K562 (cell line): ENCODE measurements around the gene TCF15. TPM values are rescaled to one million over a fixed set of nuclear protein-coding genes. Genes with fewer than 3 reads are reported as not detected.

Source experiments
- ATAC-seq: fragments of 200-7000 bp; cut with Tn5 transposase; 3 replicates; pipeline ENCODE4 v1.9.1; 2020; ENCODE audit warnings: moderate library complexity
- BruUV-seq: library from RNA; stranded (reverse); fragments of 400-500 nt; replicated peaks from 2 replicates; lab custom pipeline; 2021; lab: Mats Ljungman, UMichigan
- CTCF ChIA-PET: fragments of 300-600 bp; formaldehyde crosslinking; extraction: SDS; loops from one replicate; lab custom pipeline; 2021; ENCODE audit warnings: low intra/inter-chr PET ratio; lab: Yijun Ruan, JAX
- POLR2A ChIA-PET: fragments of 300-600, 350-650 bp; sonication (Branson Sonifier 250); formaldehyde crosslinking; extraction: SDS; loops from one replicate; lab custom pipeline; 2021; ENCODE audit warnings: antibody characterized with exemption, inconsistent platforms; lab: Yijun Ruan, JAX
- DNase-seq, 4 experiments: peaks; one replicate each; pipeline versions ENCODE4 v3.0.0 to v3.0.0-alpha.2; 2011 to 2018; ENCODE audit warnings: low spot score in 3 of 4, mixed read lengths in 3 of 4; ENCODE audit errors: extremely low read depth in 1 of 4
- FAIRE-seq: peaks from 2 replicates; lab custom pipeline; 2011; peaks lifted over from hg19 to GRCh38; lab: Jason Lieb, UNC
- H2AFZ ChIP-seq: 2 replicates; pipeline ENCODE4 v1.6.0; 2011; ENCODE audit warnings: low read depth, low read length, control low read depth, inconsistent platforms
- H3K27ac ChIP-seq: fragments of 200-600 bp; 3 replicates; pipeline ENCODE4 v1.8.0; 2011; ENCODE audit warnings: low read depth, mild to moderate bottlenecking, control low read depth, inconsistent platforms, low read length, moderate library complexity, mixed read lengths; ENCODE audit errors: extremely low read depth
- H3K27me3 ChIP-seq, 2 experiments: fragments of 300-600 bp in 1 of 2; 2 replicates in 1 of 2; 3 replicates in 1 of 2; pipeline versions ENCODE4 v1.6.0 to v1.8.0; 2011; ENCODE audit warnings: inconsistent platforms in 2 of 2, low read length in 2 of 2, mild to moderate bottlenecking in 1 of 2, mixed read lengths in 1 of 2, moderate library complexity in 1 of 2; ENCODE audit not compliant: control insufficient read depth in 2 of 2, insufficient read depth in 2 of 2
- H3K36me3 ChIP-seq: fragments of 300-600 bp; 3 replicates; pipeline ENCODE4 v1.8.0; 2011; ENCODE audit warnings: mild to moderate bottlenecking, low read length, inconsistent platforms; ENCODE audit not compliant: control insufficient read depth, insufficient read depth
- H3K4me1 ChIP-seq, 2 experiments: fragments of 200-600 bp in 1 of 2; replicated peaks in 1 of 2; 2 replicates in 1 of 2; 3 replicates in 1 of 2; pipeline versions ENCODE4 v1.5.1 to v1.8.0; 2011; ENCODE audit warnings: inconsistent platforms in 2 of 2, low read length in 2 of 2, mild to moderate bottlenecking in 1 of 2, mixed read lengths in 1 of 2, moderate library complexity in 1 of 2; ENCODE audit not compliant: control insufficient read depth in 2 of 2, insufficient read depth in 2 of 2
- H3K4me2 ChIP-seq: 2 replicates; pipeline ENCODE4 v1.6.1; 2011; ENCODE audit warnings: low read length, control low read depth, inconsistent platforms, mixed read lengths; ENCODE audit not compliant: insufficient read depth
- H3K4me3 ChIP-seq: fragments of 200-600 bp; sonication (generic), shearing (Covaris generic); 2 replicates; pipeline ENCODE4 v1.5.1; 2016; ENCODE audit warnings: control low read depth, inconsistent platforms
- H3K79me2 ChIP-seq: fragments of 200-600 bp; 3 replicates; pipeline ENCODE4 v1.8.0; 2011; ENCODE audit warnings: low read length, inconsistent platforms; ENCODE audit not compliant: control insufficient read depth, insufficient read depth
- H3K9ac ChIP-seq, 2 experiments: 2 replicates each; pipeline versions ENCODE4 v1.6.0 to v1.6.1; 2011; ENCODE audit warnings: low read depth in 2 of 2, low read length in 2 of 2, control low read depth in 1 of 2, inconsistent platforms in 1 of 2, mild to moderate bottlenecking in 1 of 2, mixed read lengths in 1 of 2; ENCODE audit not compliant: insufficient read depth in 1 of 2
- H3K9me1 ChIP-seq: one replicate; pipeline ENCODE4 v1.6.0; 2011; ENCODE audit warnings: inconsistent platforms, mild to moderate bottlenecking, low read length, moderate library complexity; ENCODE audit not compliant: control insufficient read depth, insufficient read depth
- H3K9me3 ChIP-seq: replicated peaks from 2 replicates; pipeline ENCODE4 v1.5.1; 2011; ENCODE audit warnings: low read depth, low read length, inconsistent platforms; ENCODE audit not compliant: control insufficient read depth, insufficient read depth
- H4K20me1 ChIP-seq: replicated peaks from 2 replicates; pipeline ENCODE4 v1.6.1; 2011; ENCODE audit warnings: low read length, inconsistent platforms, mixed read lengths; ENCODE audit not compliant: control insufficient read depth, insufficient read depth
- CHD1 ChIP-seq: fragments of 200-600 bp; sonication (generic); IDR thresholded peaks from one replicate; pipeline ENCODE4 v1.6.1; 2012; ENCODE audit warnings: mild to moderate bottlenecking, moderate library complexity, low read length, inconsistent platforms
- DACH1 ChIP-seq: fragments of 450-650 bp; IDR thresholded peaks from 2 replicates; pipeline ENCODE4 v1.6.1; 2018; ENCODE audit not compliant: partially characterized antibody
- GATAD2A ChIP-seq: fragments of 450-650 bp; IDR thresholded peaks from 2 replicates; pipeline ENCODE4 v1.6.1; 2017
- HMGN3 ChIP-seq: IDR thresholded peaks from 2 replicates; pipeline ENCODE4 v1.6.1; 2011; ENCODE audit warnings: borderline replicate concordance, low read depth, mild to moderate bottlenecking, mixed read lengths, low read length; ENCODE audit not compliant: insufficient read length; ENCODE audit errors: extremely low read depth
- HNRNPL ChIP-seq: fragments of 200-400 bp; formaldehyde crosslinking; IDR thresholded peaks from 2 replicates; pipeline ENCODE4 v1.6.1; 2017; ENCODE audit warnings: low read depth, mild to moderate bottlenecking, low read length
- NRF1 ChIP-seq, 2 experiments: fragments of 450-650 bp; IDR thresholded peaks in 1 of 2; conservative IDR thresholded peaks in 1 of 2; 2 replicates each; pipeline ENCODE4 v1.6.1; 2014; ENCODE audit warnings: mild to moderate bottlenecking in 2 of 2
- PBX2 ChIP-seq, 2 experiments: IDR thresholded peaks in 1 of 2; conservative IDR thresholded peaks in 1 of 2; 2 replicates each; pipeline ENCODE4 v1.6.1; 2016; ENCODE audit warnings: low read depth in 2 of 2, mild to moderate bottlenecking in 1 of 2, missing compliant biosample characterization in 1 of 2, missing genetic modification characterization in 1 of 2, moderate library complexity in 1 of 2
- POLR3A ChIP-seq: IDR thresholded peaks from 2 replicates; pipeline ENCODE4 v1.6.1; 2011; ENCODE audit warnings: borderline replicate concordance, mild to moderate bottlenecking, moderate library complexity; ENCODE audit not compliant: insufficient read length, insufficient read depth; ENCODE audit errors: extremely low read depth
- RCOR1 ChIP-seq, 2 experiments: IDR thresholded peaks; 2 replicates each; pipeline ENCODE4 v1.6.1; 2012; ENCODE audit warnings: low read depth in 2 of 2, low read length in 2 of 2, borderline replicate concordance in 1 of 2, improper control_type of control experiment in 1 of 2
- SETDB1 ChIP-seq: IDR thresholded peaks from one replicate; pipeline ENCODE4 v1.6.1; 2012; ENCODE audit warnings: low read length, control low read depth, inconsistent platforms
- SP1 ChIP-seq: sonication (generic); formaldehyde crosslinking; IDR thresholded peaks from 2 replicates; pipeline ENCODE4 v1.8.1; 2022; ENCODE audit warnings: mild to moderate bottlenecking, missing genetic modification reagents
- TFAP4 ChIP-seq: sonication (generic); formaldehyde crosslinking; IDR thresholded peaks from 2 replicates; pipeline ENCODE4 v1.8.0; 2022; ENCODE audit warnings: missing genetic modification reagents, mild to moderate bottlenecking, moderate library complexity, borderline replicate concordance
- TGIF2 ChIP-seq: sonication (generic); formaldehyde crosslinking; IDR thresholded peaks from 2 replicates; pipeline ENCODE4 v1.8.1; 2022; ENCODE audit warnings: mild to moderate bottlenecking, missing genetic modification reagents, moderate library complexity
- TSC22D4 ChIP-seq: fragments of 450-650 bp; IDR thresholded peaks from 2 replicates; pipeline ENCODE4 v1.6.1; 2016; ENCODE audit warnings: missing genetic modification characterization, missing biosample characterization, control low read depth
- XRCC5 ChIP-seq: fragments of 200-400 bp; formaldehyde crosslinking; IDR thresholded peaks from 2 replicates; pipeline ENCODE4 v1.6.1; 2017; ENCODE audit warnings: low read depth, mild to moderate bottlenecking, low read length
- ZNF57 ChIP-seq: fragments of 450-650 bp; formaldehyde crosslinking; IDR thresholded peaks from 2 replicates; pipeline ENCODE4 v1.4.0; 2020; ENCODE audit warnings: mild to moderate bottlenecking, moderate library complexity
- WGBS: fragments of 100-300 bp; shearing (Covaris generic); methylation state at CpG from one replicate; pipeline ENCODE4 v1.1.6; 2016; ENCODE audit warnings: low coverage, mixed read lengths; ENCODE audit not compliant: insufficient coverage; ENCODE audit errors: missing lambda C conversion rate; 5-methylcytosine and 5-hydroxymethylcytosine counted together
- in situ Hi-C: fragments of 300-500 bp; cut with MboI; formaldehyde crosslinking; loops from 4 replicates; pipeline ENCODE4 v1.15.0; 2018; ENCODE audit warnings: inconsistent platforms, mixed read lengths
- intact Hi-C: fragments of 100-400 bp; cut with micrococcal nuclease; formaldehyde crosslinking; loops from 2 replicates; pipeline ENCODE4 v1.14.2; 2022
- polyA plus RNA-seq, 8 experiments: library from polyadenylated mRNA; depleted of rRNA in 4 of 8; stranded (reverse) in 5 of 8; unstranded in 3 of 8; fragments of >200 nt; fragmentation: Nextera tagmentation in 2 of 8; fragmentation: Illumina TruSeq in 1 of 8; extraction: Ambion mirVana in 2 of 8; extraction: Trizol in 1 of 8; gene quantifications; 2 replicates each; pipeline versions ENCODE4 v1.2.1 to v1.2.3, GENCODE V29; 2011 to 2014; ENCODE audit warnings: inconsistent platforms in 1 of 8, missing spikeins in 1 of 8
- total RNA-seq, 7 experiments: library from RNA; depleted of rRNA in 6 of 7; stranded (reverse); fragments of >200 nt in 6 of 7; fragmentation: Illumina TruSeq in 2 of 7; extraction: Trizol in 2 of 7; gene quantifications; 2 replicates each; pipeline versions ENCODE4 v1.2.1 to v1.2.3, GENCODE V29; 2011 to 2021; ENCODE audit warnings: low replicate concordance in 1 of 7

TCF15 gene
- total and polyA plus RNA-seq, 9 of the 15 experiments (the other 6 are each of a cell fraction or from before 2014, with no cell fraction given), result 0.04 to 5.0 (median 1.2) TPM

GRCh38 chr20:609371-609964 lies 641 bp downstream of the TCF15 start:
- WGBS, result 5% methylated on average over 41 of the region's 54 CpGs
- no TSS peak for BruUV-seq
- H3K4me3 ChIP-seq, result peak overlapping the region; percentile 42
- H3K4me2 ChIP-seq, result peak overlapping the region; percentile 62
- H3K4me1 ChIP-seq, result peaks cover 6 to 29% of the 10 kb centered on the region in 2 experiments; a peak in 3 of 5 replicates
- peak overlapping the region in 1 of 2 experiments; percentile 92; a peak in 3 of 4 replicates for H3K9ac ChIP-seq
- DNase-seq (peak in 2 of 4 experiments; percentile 30 to 38), ATAC-seq (no peak), FAIRE-seq (no peak)
- intact Hi-C loops, result no loop called here
- CTCF ChIA-PET, result no interaction called here
- in situ Hi-C loops, result no loop called here
- H3K79me2 ChIP-seq, result peaks cover 7% of the 10 kb centered on the region; the same call in 2 of the 3 replicates
- H4K20me1 ChIP-seq, result no peaks in the 10 kb centered on the region
- POLR2A ChIA-PET, result no interaction called here
- H3K9me3 ChIP-seq, result no peaks in the 10 kb centered on the region
- H3K27ac ChIP-seq, result no peak overlapping the region
- H3K36me3 ChIP-seq, result no peaks in the 10 kb centered on the region
- H3K9me1 ChIP-seq, result no peaks in the 10 kb centered on the region
- peaks cover 0 to 5% of the 10 kb centered on the region in 2 experiments; a peak in 2 of 5 replicates for H3K27me3 ChIP-seq
- no peak overlapping the region for H2AFZ ChIP-seq
- TF ChIP-seq NRF1 (conservative IDR thresholded peaks at IDR 0.05 in 1 of 2, IDR thresholded peaks at IDR 0.05 in 1 of 2), result peak in 1 of 2 experiments; percentile 21; a peak in 2 of 4 replicates
- TF ChIP-seq HNRNPL, result 0 out of 2 replicates have a peak, but pooled peaks have one; percentile 38
- TF ChIP-seq GATAD2A, result no peak
- TF ChIP-seq XRCC5, result no peak
- TF ChIP-seq TGIF2 (CRISPR knock-in tag), result peak; percentile 68; the same call in 1 of the 2 replicates
- TF ChIP-seq DACH1, result no peak
- no peak for TF ChIP-seq PBX2 (CRISPR knock-in tag; IDR thresholded peaks at IDR 0.05; ENCODE audit: low read depth)
- no peak for TF ChIP-seq PBX2 (tag; conservative IDR thresholded peaks at IDR 0.05; ENCODE audit: low read depth)
- TF ChIP-seq CHD1, result peak; percentile 60
- TF ChIP-seq TSC22D4 (tag), result no peak
- 0 out of 2 replicates have a peak, but pooled peaks have one; percentile 5 for TF ChIP-seq TFAP4 (CRISPR knock-in tag)
- TF ChIP-seq ZNF57 (CRISPR knock-in tag), result no peak
- TF ChIP-seq POLR3A, result no peak
- TF ChIP-seq SP1 (CRISPR knock-in tag), result no peak
- no peak for TF ChIP-seq RCOR1 (IDR thresholded peaks at IDR 0.05; ENCODE audit: borderline replicate concordance in 1 of 2, low read depth in 2 of 2, low read length in 2 of 2)
- TF ChIP-seq HMGN3, result no peak
- TF ChIP-seq SETDB1, result no peak
